GM11168 (cell line): ENCODE measurements around the gene COX7A2.

Experiments
- in situ Hi-C: fragments of 300-500 bp; cut with MboI; formaldehyde crosslinking; loops from one replicate; pipeline ENCODE4 v1.12.0; 2022; ENCODE audit warnings: low sequenced_read_pairs; ENCODE audit not compliant: unreplicated experiment

COX7A2 gene, protein sequence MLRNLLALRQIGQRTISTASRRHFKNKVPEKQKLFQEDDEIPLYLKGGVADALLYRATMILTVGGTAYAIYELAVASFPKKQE

DNA sequence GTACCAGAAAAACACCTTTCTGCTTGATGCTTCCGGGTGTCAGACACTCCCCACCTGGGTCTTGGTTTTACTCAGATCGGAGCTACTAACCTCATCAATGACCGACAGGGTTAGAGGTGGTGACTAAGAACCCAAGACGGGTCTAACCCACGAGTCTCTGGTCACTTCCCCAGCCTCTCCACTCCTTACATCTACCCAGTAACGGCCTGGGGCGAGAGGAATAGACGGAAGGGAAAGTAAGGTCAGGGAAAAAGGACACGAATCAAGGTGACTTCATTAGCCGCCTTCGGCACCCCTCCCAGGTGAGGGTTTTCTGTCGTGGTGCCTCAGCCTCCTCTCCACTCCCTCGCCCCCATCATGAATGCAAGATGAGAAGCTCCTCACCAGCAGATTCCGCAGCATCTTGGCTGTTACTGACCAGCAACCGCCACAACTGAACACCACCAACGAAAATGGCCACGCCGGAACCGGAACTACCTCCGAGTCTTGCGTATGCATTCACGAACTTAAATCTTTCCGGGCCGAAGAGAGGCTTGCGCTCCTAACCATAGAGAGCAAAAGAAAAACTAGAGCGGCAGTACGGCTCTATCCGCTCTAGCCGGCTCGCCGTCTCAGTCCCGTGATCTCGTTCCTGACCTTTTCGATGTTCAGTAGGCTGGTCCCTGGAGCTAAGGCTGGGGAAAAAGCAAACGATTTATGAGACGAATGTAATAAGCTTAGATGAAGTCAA, at the start of gene COX7A2:
COX7A2 (minus strand) TSS at position 469 of the 730 bp plus-strand sequence; CDS start at position 402, 67 bp downstream.
- in situ Hi-C loops = loop anchor here (25.0 kb wide), 1 partner anchor 1506 kb away; no protein-coding TSS in a partner anchor

DNA sequence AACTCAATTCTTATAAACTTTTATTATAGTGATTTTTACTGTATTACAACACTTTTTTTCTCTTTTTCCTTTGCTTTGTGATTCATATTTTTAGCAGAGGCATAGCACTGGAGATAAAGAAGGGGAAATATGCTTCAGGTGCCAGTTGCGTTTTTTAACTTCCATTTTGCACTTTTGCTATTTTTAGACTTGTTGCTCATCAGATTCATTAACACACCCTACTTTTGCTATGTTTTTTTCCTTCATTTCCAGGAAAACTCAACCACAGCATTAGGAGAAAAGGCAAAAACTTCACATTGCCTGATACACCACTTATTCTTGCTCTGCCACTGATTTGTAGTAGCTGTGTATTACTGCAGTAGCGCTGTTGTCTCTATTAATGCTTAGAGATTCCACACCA, 49.0 kb upstream of the COX7A2 start:
- in situ Hi-C loops = loop anchor here (10.0 kb wide), 1 partner anchor 242 kb away; no protein-coding TSS in a partner anchor

DNA sequence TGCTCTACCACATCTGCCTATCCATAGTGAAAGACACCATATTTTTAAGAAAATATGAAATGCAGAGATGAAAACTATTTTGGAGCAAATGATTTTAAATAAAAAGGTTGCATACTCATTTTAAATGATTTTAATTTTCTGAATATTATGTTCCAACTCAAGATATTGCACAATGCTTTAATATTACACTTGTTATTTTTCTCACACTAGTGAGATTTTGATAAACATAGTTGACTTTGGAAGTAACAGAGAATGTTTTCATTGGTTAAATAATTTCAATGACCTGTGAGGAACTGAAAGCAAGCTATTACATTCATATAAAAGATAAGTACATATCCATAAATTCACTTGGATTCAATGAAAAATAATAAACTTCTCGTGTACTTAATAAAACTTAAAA, 48.1 kb upstream of the COX7A2 start:
- in situ Hi-C loops = loop anchor here (10.0 kb wide), 1 partner anchor 243 kb away; no protein-coding TSS in a partner anchor

DNA sequence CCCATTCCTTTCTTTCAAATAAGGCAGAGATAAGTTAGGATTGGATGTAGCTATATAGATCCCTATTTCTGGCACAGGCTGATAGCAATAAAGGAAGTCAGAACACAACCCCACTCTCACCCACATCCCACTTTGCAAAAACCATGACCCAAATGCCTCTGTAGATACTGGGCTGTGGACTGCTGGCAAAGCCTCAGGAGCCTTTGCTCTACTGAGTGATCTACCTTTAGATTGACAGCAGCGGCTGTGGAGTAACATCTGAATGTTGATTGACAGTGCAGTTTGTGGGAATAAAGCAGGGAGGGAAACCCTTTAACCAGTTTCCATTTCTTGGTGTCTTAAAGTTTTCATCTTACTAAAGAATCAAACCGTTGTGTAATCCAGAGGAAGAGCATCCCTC, 47.7 kb upstream of the COX7A2 start:
- in situ Hi-C loops = loop anchor here (10.0 kb wide), 1 partner anchor 243 kb away; no protein-coding TSS in a partner anchor

DNA sequence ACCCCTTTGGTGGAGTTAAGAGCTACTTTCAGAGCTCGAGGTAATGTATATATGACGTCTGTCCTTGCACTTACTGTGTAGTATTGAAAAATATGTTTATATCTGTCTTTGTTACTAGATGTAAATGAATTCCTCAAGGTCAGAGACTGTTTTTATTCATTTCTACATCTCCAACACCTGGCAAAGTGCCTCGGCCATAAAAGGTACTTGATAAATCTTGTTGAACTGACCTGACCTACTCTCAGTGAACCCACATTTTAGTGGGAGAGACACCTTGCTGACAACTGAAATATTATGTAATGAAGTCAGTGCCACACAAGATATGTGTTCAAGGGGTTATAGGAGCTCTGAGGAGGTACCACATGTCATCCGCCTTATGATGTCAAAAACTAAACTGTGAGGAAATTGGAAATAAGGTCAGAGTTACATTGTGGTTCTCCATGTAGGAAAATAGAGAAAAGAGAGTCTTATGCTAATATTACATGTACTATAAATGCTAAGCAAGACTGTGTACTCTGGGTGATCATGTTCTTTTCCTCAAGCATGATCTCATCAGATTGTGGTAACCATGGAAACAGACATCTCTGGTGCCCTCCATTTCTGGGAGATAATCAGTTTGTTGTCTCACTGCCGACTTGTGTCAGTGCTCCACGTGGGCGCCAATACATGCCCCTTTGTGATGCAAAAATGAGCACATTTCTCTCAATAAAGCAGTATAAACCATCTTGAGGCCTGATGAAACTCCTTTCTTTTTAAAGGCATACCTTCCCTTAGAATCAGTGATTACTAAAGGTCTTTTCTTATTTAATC, 46.7 kb upstream of the COX7A2 start:
- in situ Hi-C loops = loop anchor here (10.0 kb wide), 1 partner anchor 244 kb away; no protein-coding TSS in a partner anchor

DNA sequence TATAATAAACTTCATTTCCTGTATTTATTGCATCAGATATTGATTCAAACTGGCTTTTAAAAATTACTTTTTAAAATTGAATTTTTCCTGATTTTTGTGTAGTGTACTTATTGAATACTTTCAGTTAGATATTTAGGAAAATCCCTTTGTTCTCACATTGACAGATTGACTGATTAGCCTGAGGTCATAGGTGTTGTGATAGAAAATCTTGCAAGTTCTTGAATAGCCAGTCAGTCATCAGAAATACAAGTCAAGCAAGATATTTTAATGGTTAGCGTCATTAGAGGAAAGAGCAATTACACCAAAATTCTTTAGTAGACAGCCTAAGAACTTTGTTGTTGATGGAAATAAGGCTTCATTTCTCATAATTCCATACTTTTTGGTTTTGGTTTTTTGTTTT, 44.4 kb upstream of the COX7A2 start:
- in situ Hi-C loops = no loop called here

DNA sequence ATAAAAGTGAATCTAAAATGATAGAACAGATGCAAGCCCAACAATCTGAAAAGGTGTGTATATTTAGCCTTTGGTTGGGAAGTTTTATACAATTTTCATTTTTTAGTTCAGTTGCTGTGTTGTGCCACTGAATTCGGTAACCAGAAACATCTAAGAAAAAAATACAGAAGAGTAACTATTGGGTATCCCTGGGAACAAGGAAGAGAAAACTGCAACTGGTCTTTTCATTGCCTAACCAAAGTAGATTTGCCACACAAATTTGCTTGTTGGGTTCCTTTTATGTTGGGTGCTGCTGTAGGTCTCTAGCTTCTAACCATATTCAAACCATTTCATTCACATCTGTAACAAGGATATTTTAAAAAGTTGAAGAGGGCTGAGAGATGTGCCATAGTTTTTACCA, 43.8 kb upstream of the COX7A2 start:
- in situ Hi-C loops = no loop called here

DNA sequence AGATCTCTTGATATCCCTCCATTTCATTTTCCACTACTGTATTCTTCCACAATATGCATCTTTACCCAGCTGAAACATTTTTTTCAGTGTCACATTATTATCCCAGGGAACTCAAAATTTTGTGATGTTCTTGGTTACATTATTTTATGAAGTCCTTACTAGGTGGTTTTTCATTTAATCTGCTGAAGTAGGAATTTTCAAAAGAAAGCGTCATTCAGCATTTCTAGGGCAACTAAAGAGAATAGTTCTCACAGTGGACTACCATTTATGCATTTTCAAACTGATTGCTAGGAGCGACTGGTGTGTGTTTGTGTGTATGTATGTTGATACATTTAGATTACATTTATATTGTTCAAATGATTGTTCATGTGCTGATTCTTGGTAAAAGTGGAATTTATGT, 43.4 kb upstream of the COX7A2 start:
- in situ Hi-C loops = no loop called here

DNA sequence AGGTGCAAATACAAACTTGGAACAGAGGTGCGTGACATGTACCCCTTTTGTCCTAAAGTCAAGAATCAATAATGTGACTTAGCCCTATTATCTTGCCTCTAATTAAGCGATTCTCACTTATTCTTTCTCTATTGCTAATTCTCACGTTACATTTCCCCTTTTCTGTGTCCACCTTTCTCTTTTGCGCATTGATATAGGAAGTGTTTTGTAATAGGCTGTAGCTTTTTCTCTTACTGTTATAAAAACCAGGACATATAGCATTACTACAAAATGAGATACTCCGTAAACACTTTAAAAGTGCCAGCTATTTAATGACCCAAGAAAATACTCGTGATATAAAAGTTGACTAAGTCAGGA, 41.7 kb upstream of the COX7A2 start:
- in situ Hi-C loops = no loop called here

DNA sequence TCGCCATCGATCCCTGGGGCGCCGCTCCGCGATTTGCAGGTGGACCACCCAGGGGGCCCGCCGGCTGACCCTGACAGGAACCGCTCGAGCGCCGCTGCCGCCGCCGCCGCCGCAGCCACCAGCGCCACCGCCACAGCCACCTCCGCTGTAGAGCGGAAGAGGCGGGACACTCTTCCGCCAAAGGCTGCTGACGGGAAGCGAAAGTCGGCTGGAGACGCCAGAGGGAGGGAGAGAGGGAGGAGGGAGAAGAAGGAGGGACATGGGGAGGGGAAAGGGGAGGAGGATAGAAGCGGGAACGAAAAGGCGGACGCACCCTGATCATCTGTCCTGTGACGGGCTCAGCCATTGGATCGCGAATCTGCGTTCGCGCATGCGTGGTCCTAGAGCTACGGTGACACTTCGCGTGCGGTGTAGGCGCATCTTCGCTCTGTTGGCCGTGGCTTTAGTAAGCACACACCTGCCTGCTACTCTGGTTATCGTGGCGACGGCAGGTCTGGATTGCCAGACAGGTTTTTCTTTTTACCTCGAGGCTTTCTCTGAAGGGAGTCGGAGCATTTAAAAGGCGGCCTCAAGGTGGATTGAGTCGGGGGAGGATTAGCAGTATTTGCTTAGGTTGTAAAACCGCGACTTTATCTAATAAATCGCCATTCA, 41.2 kb upstream of the COX7A2 start, which contains the start of gene TMEM30A:
TMEM30A (minus strand) TSS at position 161 of the 651 bp plus-strand sequence; CDS start at position 7, 154 bp downstream.
- in situ Hi-C loops = no loop called here

DNA sequence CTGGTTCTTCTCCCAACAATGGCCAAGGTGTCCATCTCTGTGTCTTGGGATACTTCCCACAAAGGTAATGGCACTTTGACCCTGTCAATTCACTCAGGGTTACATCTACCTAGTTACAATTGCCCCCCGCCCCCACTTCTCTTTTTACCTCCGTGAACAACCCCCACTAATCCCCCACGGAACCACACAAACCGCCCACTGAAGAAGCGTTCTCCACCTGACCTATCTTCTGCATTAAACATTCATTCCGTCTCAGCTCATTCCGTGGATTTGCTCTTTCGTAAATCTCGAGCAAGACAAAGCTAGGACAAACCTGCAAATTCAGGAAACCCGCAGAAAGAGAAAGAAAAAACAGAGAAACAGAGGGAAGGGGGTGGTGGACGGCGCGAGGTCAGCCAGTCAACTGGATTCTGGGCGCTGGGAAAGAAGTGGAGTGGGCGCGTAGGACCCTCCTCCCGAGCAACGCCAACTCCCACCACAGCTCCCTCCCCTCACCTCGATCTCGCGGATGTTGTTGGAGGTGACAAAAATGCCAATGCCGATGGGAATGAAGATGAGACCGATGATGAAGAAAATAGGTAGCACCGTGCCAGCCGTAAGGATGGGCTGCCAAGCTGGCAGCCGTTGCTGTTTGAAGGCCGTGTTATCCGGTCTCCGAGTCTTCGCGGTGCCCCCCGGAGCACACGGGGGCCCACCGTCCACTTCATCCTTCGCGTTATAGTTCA, 40.5 kb upstream of the COX7A2 start:
- in situ Hi-C loops = no loop called here

DNA sequence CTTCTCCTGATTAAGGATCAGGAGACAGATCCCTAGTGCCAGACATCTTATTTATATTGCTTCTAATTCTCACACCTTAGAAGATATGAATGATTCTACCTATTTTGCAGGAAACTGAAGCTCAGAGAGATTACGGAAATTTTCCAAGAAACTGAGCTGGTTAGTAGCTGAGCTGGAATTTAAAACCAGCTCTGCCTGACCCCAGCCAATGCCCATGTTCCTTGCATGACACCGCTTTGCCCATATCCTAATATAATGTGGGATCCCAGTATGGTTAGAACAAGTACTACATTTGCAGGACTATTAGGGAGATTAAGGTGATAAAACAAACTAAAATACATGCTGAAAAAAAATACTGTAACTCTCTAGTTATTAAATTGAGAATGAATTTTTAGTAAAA, 39.1 kb upstream of the COX7A2 start:
- in situ Hi-C loops = no loop called here

DNA sequence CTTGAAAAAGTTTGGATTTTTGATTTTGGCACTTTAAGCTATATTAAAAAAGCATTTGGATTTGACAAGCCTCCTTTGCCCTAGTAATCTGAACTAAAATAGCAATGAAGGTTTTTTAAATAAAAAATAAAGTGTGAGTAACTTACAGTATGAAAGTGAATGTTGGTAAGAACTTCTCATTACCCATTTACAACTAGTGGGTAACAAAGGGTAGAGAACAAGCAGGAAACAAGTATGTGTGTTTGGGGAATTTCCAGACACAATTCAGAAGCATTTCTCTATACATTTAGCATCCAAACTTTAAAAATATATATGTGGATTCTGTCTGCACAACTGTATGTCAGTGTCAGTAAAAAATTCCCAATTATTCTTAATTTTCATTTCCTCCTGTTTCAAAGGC, 38.1 kb upstream of the COX7A2 start:
- in situ Hi-C loops = no loop called here

DNA sequence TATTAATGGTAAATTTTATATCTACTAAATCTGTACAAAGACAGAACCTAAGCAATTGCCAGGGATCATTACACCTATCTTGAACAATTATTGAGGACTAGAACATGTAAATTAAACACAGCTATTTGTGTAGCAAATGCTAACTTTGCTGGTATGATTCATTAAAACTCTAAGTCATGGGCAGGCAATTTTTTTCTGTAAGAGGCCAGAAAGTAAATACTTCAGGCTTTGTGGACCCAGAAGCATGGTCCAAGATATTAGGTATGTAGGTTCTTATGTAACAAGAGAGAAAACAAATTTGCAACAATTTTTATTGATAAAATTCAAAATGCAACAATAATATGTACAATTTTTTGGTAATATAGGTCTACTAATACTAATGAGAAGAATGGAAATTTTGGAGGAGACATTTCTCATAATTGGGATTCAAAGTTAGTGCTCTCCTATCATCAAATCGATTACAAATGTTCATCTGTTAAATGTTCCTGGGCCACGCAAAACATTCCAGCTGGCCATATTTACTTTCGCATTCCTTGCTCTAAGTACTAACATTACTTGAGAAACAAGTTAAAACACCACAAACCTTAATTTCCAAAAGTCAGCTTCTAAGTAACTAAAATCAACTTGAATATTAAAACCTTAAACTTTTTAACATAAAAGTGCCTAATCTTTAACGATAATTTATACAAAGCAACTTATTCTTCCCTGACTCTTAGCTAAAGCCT, 36.7 kb upstream of the COX7A2 start:
- in situ Hi-C loops = no loop called here

DNA sequence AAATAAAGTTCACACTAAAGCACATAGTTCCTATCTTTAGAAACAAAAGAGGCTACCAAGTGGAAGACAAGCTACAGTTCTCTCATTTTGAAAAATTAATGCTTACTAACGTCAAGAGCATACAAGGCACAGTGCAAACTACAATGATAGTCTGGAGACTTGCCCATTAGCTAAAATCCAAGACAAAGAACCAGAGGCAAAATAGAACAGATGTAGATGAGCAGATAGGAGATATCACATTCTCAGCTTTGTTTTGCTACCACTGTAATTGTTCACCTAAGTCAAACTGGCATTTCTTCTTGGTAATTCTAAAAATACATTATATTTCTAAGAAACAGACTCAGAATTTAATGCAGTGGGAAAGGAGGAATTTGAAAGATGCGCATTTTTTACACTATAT, 35.8 kb upstream of the COX7A2 start:
- in situ Hi-C loops = no loop called here

DNA sequence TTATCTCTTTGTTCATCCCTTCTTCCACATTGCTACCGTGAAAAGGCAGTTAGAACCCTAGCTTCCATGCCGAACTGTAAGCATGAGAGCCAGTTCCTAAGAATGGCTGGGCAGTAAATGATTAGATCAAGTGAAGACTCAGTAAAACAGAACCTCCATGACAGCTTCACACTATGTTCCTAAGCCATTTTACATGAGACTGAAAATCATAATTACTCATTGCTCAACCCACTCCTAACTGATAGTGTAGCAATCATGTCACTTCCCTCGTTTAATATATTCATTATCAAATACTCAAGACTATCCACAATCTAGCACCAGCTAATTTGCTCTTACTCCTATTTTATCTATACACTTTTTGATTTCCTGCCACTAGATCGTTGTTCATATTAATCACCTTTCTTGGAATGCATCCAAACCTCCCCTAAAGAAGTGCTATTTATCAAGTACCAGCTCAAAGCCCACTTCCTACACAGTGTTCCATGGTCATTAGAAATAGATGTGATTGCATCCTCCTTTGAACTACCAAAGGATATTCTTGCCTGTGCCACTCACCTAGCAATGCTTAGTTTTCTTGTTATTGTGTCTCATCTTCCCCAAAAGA, 35.0 kb upstream of the COX7A2 start:
- in situ Hi-C loops = no loop called here

DNA sequence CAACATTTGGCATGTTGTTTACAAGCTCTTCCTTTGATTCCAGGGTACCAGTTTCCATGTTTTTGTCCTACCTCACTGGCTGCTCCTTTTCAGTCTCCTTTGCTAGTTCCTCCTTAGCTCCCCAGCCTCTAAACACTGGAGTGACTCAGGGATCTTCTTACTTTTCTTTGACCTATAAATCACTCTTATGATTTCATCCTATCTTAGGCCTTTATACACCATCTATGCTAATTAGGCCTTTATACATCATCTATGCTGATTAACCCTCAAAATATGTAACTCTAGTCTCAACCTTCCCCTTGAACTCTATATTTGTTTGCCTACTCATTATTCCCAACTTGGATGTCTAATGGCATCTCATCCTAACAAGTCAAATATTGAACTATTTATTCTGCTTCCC, 31.5 kb upstream of the COX7A2 start:
- in situ Hi-C loops = no loop called here

DNA sequence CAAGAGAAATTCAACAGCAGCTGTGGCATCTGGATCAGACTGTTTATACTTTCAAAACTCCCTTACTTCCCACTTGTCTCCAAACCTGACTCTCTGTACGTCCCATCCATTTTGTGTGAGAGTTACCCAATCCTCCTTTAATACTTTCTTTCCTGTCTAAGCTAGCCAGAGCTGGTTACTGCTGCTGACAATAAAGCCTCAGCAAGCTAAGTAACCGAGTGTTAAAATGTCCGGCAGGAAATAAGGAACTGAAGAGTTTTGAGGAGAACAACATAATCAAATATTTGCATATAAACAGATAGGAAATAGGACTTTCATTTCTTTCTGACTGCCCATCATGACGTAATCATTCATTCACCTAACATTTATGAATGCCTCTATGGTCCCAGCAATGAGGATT, 29.4 kb upstream of the COX7A2 start:
- in situ Hi-C loops = no loop called here
